CD1c-positive myeloid dendritic cell (primary cell): ENCODE measurements around the gene PRDX6.
"Not testable (repeated sequence)": the region's sequence is repeated elsewhere in the genome, so short reads cannot be mapped to it uniquely, and the experiment has no call there.

Experiments used
- DNase-seq: peaks from one replicate; pipeline ENCODE4 v3.0.0-alpha.2; 2016; ENCODE audit errors: extremely low spot score

The PRDX6 gene

DNA sequence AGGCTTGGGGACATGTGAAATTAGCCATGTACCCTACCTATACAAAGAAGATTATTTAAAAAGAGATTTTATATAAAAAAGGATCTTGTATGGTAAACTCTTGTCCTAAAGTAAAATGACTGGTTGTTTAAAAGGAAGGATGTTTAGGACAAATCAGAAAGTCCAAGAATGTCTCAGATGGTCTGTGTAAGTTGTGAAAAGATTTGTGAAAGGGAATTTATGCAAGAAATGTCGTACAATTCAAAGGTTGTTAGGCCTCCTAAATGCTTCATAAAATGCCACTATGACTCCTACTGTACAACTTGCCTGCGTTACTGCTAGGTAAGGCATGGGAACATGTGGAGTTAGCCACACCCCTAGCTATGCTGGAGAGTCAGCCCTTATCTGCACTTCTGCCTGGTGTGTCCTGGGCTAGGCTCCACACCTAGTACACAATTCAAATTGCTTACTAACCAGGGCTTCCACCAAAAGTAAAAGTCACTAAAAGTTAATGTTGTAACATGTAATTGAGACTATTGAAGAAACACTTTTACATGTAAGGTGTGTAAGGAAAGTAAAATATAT lies 19.7 kb downstream of the PRDX6 start:
- DNase-seq: no peak

DNA sequence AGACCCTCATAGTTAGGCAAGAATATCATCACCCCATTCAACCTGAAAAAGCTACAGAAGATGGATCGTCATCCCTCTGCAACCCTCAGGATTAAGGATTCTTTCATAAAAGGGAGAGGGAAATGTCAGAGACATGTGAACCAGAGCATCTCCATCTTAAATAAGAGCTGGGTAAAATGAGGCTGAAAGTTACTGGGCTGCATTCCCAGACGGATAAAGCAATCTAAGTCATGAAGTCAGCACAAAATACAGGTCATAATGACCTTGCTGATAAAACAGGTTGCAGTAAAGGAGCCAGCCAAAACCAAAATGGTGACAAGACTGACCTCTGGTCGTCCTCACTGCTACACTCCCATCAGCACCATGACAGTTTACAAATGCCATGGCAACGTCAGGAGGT lies 22.6 kb downstream of the PRDX6 start:
- no peak for DNase-seq

DNA sequence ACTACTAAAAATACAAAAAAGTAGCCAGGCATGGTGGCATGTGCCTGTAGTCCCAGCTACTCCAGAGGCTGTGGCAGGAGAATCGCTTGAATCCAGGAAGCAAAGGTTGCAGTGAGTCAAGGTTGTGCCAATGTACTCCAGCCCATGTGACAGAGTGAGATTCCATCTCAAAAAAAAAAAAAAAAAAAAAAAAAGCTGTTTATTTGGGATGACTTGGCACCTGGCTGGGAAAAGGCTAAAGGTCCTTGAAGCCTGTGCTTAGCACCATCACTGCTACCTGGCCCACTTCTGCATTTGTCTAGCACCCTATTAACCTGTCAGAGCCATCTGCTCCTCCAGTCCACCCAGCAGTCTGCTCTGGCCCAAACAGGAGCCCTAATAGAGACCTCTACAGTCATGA lies 25.0 kb downstream of the PRDX6 start:
- DNase-seq: no peak

DNA sequence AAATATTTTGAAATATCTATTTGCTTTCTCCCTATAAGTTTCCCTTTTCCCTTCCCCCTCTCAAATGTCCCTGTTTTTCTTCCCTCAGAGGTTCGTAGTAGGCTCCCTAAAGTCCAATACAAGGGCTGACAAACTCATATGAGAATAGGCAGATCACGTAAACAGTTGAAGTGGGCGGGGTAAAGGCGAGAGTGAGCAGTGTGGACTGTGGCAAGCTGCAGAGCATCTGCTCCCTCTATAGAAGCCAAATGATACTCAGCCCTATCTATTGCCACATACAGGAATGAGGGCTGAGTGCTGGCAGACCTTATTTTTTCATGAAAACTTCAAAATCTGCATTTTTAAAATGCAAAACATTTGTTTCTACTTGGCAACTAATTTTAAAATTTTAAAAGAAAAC lies 26.3 kb downstream of the PRDX6 start:
- DNase-seq: no peak

DNA sequence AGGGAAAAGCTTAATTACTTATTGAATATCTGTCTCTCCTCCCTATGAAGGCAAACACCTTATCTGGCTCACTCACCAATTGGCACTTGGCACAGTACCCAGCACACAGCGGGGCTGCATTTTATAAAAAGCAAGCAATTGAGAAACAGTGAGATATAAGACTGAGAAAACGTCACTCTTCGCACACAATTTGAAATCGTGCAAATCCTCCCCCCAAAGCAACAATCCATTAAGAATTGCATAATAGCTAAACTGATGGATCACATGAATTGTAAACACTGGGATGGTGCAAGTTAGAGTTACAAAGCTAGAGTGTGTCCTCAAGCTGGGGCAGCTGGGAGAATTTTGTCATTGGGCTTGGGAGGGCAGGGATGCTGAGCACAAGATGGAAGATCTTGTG lies 27.1 kb downstream of the PRDX6 start:
- DNase-seq: no peak

DNA sequence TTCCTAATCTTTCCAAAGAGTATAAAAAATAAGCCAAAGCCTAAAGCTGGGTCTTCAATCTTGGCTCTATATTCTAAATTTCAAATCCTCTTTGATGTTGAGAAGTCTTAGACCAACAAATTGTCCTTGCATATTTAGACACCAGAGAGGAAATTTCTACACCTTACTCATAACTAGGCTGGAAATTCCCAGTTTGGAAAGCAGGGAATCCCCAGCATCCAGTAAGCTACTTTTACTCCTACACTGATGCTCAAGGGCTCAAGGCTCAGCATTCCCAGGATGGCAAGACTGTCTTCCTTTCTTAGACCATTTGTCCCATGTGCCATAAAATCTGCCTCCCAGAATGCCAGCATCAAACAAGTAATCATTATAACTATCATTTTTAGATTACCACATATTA lies 28.3 kb downstream of the PRDX6 start:
- no peak for DNase-seq

DNA sequence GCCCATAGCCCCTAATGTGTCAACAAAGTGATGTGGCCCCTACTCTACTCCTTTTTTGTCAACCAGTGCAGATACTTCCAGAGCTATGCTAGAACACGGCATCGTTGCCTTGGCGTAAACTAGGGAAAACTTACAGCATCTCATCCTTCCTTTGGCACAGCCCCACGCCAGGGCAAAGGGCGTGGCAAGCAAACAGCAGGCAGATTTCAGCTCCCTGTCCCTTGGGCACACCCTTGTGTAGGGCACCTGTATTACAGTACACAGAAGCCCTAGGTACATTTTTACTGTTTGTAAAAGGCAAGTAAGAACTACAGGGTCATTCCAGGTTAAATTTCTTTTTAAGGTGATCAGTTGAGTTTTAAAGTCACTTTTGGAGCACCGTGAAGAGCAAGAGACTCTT lies 29.3 kb downstream of the PRDX6 start:
- DNase-seq: no peak

DNA sequence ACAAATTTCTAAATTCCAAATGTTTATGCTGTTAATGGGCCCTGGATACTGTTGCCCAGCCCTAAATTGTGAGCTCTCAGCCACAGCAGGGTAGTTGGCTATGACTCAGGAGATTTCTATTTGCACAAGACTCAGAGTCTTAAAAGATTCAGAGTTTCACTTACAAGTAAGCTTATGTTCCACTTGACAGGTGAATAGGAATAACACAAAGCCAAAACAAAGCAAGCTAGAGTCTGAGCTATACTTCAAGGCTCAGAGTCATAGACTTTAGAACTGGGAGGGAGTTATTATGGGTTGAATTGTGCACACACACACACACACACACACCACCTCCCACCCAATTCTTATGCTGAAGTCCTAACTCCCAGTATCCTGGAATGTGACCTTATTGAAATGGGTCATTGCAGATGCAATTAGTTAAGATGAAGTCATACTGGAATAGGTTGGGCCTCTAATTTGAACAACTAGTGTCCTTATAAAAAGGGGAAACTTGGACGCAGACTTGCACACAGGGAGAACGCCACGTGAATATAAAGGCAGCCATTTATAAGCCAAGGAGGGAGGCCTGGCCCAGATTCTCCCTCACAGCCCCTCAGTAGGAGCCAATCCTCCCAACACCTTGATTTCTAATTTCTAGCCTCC lies 30.2 kb downstream of the PRDX6 start:
- no peak for DNase-seq

DNA sequence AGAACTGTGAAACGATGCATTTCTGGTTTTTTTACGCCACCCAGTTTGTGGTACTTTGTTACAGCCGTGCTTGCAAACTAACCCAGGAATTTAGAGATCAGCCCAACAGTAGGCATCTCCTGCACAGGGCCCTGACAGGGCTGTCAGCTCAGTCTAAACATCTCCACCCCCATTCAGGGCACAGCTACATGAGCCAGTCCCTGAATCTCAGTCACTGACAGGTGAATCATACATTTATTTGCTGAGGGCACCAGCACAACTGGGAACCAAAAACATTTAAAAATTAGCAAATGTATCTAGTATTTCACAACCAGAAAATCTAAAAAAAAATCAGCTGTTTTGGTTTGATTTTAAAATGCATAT lies 30.7 kb downstream of the PRDX6 start:
- no peak for DNase-seq

DNA sequence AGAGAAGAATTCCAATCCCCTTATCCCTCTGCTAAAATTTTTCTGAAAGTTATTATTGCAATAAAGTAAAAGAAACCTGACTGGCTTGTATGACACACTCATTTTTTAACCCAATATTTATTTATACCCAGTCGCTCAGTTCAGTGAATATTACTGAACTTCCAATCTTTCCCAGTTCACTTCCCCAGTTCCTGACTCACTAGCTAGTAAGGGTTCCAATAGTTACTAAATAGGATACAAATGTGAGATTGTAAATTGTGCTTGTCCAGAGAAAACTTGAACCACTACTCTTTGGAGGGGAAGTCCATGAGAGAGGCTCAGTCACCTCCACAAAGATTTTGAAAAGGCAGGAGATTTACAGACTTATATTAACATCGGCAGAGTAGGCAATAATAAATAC lies 31.4 kb downstream of the PRDX6 start:
- DNase-seq: no peak

DNA sequence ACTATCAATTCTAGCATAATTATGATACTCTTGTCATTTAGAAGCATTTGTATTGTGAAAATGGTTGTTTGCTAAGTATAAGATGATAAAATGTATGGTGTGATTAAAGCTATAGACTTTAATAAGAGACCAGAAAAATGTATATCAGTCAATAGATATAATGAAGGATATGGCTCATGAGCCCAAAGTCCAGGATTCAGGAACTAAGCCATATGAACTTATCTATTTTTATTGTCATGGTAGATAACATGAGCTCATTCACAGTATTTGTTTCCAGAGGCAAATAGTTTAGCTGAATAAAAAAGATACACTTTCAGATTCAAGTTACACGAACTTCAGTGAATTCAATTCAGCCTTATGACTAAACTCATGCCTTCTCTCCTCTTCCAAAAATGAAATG lies 32.7 kb downstream of the PRDX6 start:
- DNase-seq: no peak

DNA sequence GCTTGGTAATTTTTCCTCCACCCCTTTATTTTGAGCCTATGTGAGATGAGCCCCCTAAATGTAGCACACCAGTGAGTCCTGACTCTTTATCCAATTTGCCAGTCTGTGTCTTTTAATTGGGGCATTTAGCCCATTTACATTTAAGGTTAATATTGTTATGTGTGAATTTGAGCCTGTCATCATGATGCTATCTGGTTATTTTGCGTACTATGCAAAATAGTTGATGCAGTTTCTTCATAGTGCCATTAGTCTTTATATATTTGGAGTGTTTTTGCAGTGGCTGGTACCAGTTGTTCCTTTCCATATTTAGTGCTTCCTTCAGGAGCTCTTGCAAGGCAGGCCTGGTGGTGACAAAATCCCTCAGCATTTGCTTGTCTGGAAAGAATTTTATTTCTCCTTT lies 37.4 kb downstream of the PRDX6 start:
- not testable (repeated sequence) for DNase-seq

DNA sequence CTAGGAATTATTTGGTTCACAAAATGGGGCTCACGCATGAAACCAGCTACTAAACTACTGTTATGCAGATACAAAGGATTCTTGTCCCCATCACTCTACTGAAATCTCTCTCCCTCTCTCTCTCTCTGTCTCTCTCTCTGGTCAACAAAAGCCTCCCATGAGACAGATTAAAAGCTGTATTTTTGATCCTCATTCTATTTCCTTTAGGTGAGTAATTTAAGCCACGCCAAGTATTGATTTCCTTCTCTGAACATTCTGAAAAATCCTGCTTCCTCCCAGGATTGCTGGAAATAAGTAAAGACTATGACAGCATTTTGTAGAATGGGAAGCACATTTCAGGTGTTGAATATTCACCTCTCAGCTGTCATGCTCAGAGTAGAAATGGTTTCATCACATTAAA lies 43.7 kb downstream of the PRDX6 start:
- no peak for DNase-seq

DNA sequence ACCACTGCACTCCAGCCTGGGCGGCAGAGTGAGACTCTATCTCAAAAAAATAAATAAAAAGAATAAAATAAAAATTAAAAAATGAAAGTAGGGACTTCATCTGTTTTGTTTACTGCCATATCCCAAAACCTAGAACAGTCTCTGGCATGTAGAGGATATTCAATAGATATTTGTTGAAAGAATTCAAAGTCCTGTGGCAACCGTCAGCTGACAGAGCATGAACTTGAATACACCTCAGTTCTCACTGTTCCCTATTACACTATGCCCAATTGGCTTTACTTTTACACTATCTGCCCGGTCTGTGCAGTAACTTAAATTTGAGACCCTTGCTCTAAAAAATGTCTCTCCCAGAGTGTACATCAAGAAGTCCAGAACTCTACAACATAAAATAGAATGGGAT lies 46.2 kb downstream of the PRDX6 start:
- no peak for DNase-seq

DNA sequence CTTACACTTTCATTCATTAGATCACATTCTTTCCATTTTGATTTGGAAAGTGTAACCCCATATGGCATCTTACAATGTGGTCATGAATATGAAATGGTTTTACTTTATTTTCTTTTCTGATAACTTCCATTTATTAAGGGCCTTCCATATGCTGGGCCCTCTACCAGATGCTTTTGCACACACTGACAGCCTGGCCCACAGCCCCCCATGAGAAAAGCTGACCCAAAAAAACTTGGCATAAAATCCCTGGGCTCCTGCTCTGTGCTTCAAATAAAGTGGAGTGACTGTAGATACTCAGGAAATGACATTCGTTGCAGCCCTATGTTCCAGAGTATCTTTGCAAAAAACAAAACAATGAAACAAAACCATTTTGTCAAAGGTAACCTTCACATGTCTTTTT lies 48.8 kb downstream of the PRDX6 start:
- no peak for DNase-seq

DNA sequence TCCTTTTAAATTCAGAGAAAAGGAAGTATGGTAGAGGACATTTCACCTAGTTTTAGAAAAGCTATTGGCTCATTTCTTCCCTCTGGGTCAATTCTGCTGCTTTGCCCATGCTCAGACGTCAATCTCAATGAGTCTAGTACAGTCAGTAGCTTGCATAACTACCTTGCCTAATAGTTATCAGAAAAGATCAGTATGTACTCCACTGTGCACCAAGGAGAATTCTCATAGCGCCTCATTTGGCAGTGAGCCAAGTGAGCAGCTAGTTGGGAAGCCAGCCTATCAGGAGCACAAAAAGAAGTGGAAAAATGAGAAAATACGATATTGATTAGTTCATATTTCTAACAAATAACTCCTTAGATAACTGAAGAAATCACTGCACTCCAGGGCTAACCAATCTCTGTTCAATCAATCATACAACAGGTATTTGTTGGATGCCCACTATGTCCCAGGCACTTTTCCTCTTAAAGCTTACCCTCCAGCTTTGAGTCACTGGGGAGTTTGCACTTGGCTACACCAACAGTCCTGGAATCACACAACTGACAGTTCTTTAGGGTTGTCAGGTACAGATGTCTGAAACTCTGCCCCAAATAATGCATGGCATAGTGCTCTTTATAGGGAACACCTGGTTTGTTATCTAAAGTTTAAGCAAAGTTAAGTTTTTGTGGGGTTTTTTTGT lies 50.2 kb downstream of the PRDX6 start:
- no peak for DNase-seq

DNA sequence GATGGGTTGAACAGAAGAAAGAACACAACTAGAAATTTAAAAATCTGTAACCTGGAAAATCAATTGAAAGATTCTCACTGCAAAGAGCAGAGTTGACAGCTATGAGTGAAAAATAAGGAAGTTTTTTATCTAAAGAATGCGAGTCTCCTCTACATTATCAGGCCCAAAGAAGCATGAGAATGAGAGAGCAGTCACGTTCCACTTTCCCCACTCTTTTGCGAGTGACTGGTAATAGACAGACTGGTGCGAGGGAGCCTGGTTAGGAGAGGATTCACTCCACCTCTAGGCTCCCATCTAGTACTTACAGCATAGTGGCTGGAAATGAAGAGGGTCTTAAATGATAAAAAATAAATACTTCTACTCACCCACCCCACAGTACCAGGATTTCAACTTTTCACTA lies 52.0 kb downstream of the PRDX6 start:
- no peak for DNase-seq

DNA sequence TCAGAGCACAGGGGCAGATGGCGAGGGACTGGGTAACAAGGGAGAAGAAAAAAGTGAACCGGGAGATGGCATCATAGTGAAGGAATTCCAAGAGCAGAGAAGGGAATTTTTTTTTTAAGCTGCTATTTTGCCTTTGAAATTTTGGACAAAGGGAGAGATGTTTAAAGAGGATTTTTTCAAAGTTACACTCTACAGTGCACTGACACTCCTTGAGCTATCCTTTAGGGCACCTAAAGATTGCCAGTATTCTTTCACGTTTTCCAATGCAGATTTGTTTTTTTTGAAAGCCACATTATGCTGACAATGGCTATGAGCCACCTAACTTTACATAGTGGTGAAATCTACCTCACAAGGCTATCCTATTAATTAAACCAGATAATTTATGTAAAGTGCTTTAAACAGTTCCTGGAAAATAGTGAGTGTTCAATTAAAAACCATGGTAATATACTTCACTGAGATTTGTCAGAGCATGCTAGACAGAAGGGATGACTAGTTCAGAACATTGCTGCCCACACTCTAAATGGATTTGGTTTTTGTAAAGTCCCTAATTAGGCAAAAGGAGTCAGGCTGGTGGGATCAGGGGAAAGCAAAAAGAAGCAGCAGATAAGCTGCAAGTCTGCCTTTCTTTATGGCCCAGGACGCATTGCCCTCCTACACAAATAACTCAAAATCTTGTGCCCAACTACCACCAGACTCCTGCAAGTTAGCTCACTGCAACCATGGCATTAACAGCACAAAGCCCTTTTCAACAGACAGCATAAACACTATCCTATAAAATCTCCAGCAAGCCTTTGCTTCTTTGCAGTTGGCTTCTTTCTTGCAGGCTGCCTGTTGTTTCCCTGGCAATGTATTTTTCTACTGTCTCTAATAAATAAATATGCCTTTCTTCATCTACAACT lies 53.9 kb downstream of the PRDX6 start:
- DNase-seq: no peak

DNA sequence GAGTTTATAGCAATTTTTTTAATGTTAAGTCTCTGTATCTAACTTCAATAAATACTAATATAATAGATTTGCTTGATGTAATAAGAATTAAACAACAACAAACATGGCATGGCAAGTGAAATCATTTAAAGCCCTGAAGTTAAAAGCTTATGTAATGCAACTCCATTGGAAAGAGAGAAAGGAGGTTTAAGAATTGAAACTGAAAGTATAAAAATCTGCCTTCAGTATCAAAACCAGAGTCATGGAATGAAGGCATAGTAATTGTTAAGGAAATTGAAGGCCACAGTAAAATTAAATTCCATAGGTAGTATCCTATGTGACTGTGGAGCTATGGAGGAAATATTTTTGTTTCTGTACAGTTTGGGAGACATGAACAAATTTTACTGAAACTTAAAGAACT lies 55.1 kb downstream of the PRDX6 start:
- no peak for DNase-seq

DNA sequence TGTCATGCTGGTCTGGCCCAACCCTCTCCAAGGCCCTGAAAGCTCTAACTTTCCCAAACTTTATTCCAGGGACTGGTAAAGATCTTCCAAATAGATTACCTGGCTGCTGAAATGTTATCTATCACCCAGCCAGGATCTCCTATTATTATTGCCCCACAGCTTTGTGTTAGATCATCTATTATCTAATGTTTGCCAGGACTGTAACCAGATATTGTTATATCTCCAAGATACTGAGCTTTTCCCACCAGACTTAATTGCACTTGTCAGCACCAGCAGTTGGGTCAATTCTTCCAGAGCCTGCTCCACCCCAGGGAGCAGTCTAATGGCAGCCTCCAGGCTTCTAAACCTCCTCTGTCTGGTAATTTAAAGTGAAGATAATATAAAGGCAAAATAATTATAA lies 59.1 kb downstream of the PRDX6 start:
- no peak for DNase-seq
